Right hindlimb (tissue), 1 donor: ENCODE data around the gene ALDH4A1.
"Not testable (repeated sequence)": the region's sequence is repeated elsewhere in the genome, so short reads cannot be mapped to it uniquely, and the experiment has no call there.

ENCODE experiments used
- DNase-seq: peaks from one replicate; pipeline ENCODE4 v3.0.0-alpha.2; 2018

ALDH4A1 gene

GRCh38 chr1:18832319-18832718 is 70.0 kb downstream of the ALDH4A1 start:
- DNase-seq: not testable (repeated sequence)

GRCh38 chr1:18831656-18832055 is 70.7 kb downstream of the ALDH4A1 start:
- no peak for DNase-seq

- DNase-seq: no peak
Measured at GRCh38 chr1:18830596-18830995, 71.8 kb downstream of the ALDH4A1 start.

GRCh38 chr1:18829671-18830070 is 72.7 kb downstream of the ALDH4A1 start:
- DNase-seq: no peak

- no peak for DNase-seq
Measured at GRCh38 chr1:18828224-18828623, 74.1 kb downstream of the ALDH4A1 start.

GRCh38 chr1:18823438-18823837 is 78.9 kb downstream of the ALDH4A1 start:
- DNase-seq: no peak
